ENCODE measurements around the gene TBX6.

The TBX6 gene

DNA sequence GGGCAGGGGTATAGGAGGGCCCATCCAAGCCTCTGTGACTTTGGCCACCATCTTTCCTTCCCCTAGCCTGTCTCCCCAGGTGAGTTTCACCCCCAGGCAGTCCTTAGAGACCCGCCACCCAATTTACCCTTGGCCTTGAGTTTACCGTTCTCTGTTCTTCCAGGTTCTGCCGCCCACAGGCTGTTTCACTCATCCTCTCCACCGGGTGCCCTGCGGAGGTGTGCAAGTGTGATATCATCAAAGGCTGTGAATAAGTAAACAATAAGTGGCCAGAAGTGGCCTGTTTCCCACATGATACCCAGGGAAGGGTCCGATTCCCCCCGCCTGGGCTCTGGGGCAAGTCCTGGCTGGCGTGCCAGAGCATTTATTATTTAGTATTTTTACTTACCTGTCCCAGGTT is 45.5 kb downstream of the TBX6 start:
- TF ChIP-seq, protein P1, sequence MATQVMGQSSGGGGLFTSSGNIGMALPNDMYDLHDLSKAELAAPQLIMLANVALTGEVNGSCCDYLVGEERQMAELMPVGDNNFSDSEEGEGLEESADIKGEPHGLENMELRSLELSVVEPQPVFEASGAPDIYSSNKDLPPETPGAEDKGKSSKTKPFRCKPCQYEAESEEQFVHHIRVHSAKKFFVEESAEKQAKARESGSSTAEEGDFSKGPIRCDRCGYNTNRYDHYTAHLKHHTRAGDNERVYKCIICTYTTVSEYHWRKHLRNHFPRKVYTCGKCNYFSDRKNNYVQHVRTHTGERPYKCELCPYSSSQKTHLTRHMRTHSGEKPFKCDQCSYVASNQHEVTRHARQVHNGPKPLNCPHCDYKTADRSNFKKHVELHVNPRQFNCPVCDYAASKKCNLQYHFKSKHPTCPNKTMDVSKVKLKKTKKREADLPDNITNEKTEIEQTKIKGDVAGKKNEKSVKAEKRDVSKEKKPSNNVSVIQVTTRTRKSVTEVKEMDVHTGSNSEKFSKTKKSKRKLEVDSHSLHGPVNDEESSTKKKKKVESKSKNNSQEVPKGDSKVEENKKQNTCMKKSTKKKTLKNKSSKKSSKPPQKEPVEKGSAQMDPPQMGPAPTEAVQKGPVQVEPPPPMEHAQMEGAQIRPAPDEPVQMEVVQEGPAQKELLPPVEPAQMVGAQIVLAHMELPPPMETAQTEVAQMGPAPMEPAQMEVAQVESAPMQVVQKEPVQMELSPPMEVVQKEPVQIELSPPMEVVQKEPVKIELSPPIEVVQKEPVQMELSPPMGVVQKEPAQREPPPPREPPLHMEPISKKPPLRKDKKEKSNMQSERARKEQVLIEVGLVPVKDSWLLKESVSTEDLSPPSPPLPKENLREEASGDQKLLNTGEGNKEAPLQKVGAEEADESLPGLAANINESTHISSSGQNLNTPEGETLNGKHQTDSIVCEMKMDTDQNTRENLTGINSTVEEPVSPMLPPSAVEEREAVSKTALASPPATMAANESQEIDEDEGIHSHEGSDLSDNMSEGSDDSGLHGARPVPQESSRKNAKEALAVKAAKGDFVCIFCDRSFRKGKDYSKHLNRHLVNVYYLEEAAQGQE (IDR thresholded peaks at IDR 0.05; ENCODE audit: insufficient read depth in 1 of 2, low read depth in 2 of 2, low read length in 2 of 2): no peak
- no peak for TF ChIP-seq SIN3A (IDR thresholded peaks at IDR 0.05; ENCODE audit: borderline replicate concordance, insufficient read depth, low read length)
- TF ChIP-seq TAF1 (IDR thresholded peaks at IDR 0.05; ENCODE audit: borderline replicate concordance, insufficient read depth, low read length): no peak
- no peak for TF ChIP-seq POLR2AphosphoS5 (IDR thresholded peaks at IDR 0.05; ENCODE audit: low read depth, low read length)
- TF ChIP-seq FOXP2 (optimal IDR thresholded peaks at IDR 0.05; ENCODE audit: borderline replicate concordance, extremely low read depth, extremely low read length, insufficient read depth): no peak

GRCh38 chr16:30041841-30042240 is 49.9 kb downstream of the TBX6 start:
- TF ChIP-seq SIN3A (IDR thresholded peaks at IDR 0.05; ENCODE audit: borderline replicate concordance, insufficient read depth, low read length) (no peak), POLR2AphosphoS5 (IDR thresholded peaks at IDR 0.05; ENCODE audit: low read depth, low read length) (no peak), FOXP2 (optimal IDR thresholded peaks at IDR 0.05; ENCODE audit: borderline replicate concordance, extremely low read depth, extremely low read length, insufficient read depth) (no peak), TAF1 (IDR thresholded peaks at IDR 0.05; ENCODE audit: borderline replicate concordance, insufficient read depth, low read length) (no peak)
- TF ChIP-seq, protein P1 (IDR thresholded peaks at IDR 0.05; ENCODE audit: insufficient read depth in 1 of 2, low read depth in 2 of 2, low read length in 2 of 2): no peak

- TF ChIP-seq POLR2AphosphoS5 (IDR thresholded peaks at IDR 0.05; ENCODE audit: low read depth, low read length) (no peak), TAF1 (IDR thresholded peaks at IDR 0.05; ENCODE audit: borderline replicate concordance, insufficient read depth, low read length) (no peak), FOXP2 (optimal IDR thresholded peaks at IDR 0.05; ENCODE audit: borderline replicate concordance, extremely low read depth, extremely low read length, insufficient read depth) (no peak), SIN3A (IDR thresholded peaks at IDR 0.05; ENCODE audit: borderline replicate concordance, insufficient read depth, low read length) (no peak)
- TF ChIP-seq, protein P1 (IDR thresholded peaks at IDR 0.05; ENCODE audit: insufficient read depth in 1 of 2, low read depth in 2 of 2, low read length in 2 of 2): no peak
These were observed 51.5 kb downstream of the TBX6 start for GRCh38 chr16:30040221-30040620.

All from PFSK-1 (cell line).